Endothelial cell of umbilical vein (primary cell): ENCODE results near the gene MRTFA. TPM values are rescaled to one million over a fixed set of nuclear protein-coding genes. Genes with fewer than 3 reads are reported as not detected.

ENCODE experiments used
- BruUV-seq: library from RNA; stranded (reverse); fragments of 400-500 nt; replicated peaks from 2 replicates; lab custom pipeline; 2021; lab: Mats Ljungman, UMichigan
- CTCF ChIA-PET: fragments of 300-600, 350-600 bp; sonication (Branson Sonifier 250); formaldehyde crosslinking; loops from one replicate; lab custom pipeline; 2021; ENCODE audit warnings: antibody characterized with exemption, inconsistent platforms; lab: Charles Lee
- POLR2A ChIA-PET: fragments of 300-600, 350-600 bp; sonication (Branson Sonifier 250); formaldehyde crosslinking; loops from one replicate; lab custom pipeline; 2021; ENCODE audit warnings: antibody characterized with exemption, inconsistent platforms; lab: Charles Lee
- DNase-seq: peaks from one replicate; pipeline ENCODE4 v3.0.0-alpha.2; 2011; ENCODE audit warnings: low read depth, low spot score
- FAIRE-seq: peaks from 2 replicates; lab custom pipeline; 2011; peaks lifted over from hg19 to GRCh38; lab: Jason Lieb, UNC
- H2AFZ ChIP-seq: 2 replicates; pipeline ENCODE4 v1.6.0; 2012; ENCODE audit warnings: low read depth, low read length, control low read depth, inconsistent platforms
- H3K27ac ChIP-seq: 2 replicates; pipeline ENCODE4 v1.5.1; 2011; ENCODE audit warnings: low read depth, mild to moderate bottlenecking, control low read depth, low read length, moderate library complexity; ENCODE audit not compliant: insufficient read depth
- H3K27me3 ChIP-seq, 2 experiments: 2 replicates each; pipeline versions ENCODE4 v1.6.0 to v1.6.1; 2011; ENCODE audit warnings: low read length in 2 of 2, mixed read lengths in 1 of 2; ENCODE audit not compliant: control insufficient read depth in 2 of 2, insufficient read depth in 2 of 2
- H3K36me3 ChIP-seq, 2 experiments: 2 replicates in 1 of 2; 3 replicates in 1 of 2; pipeline ENCODE4 v1.5.1; 2011; ENCODE audit warnings: low read length in 2 of 2, mild to moderate bottlenecking in 1 of 2, moderate library complexity in 1 of 2; ENCODE audit not compliant: control insufficient read depth in 2 of 2, insufficient read depth in 2 of 2; ENCODE audit errors: extremely low read depth in 1 of 2
- H3K4me1 ChIP-seq: 3 replicates; pipeline ENCODE4 v1.5.1; 2011; ENCODE audit warnings: mild to moderate bottlenecking, low read length; ENCODE audit not compliant: control insufficient read depth, insufficient read depth; ENCODE audit errors: extremely low read depth
- H3K4me2 ChIP-seq: 2 replicates; pipeline ENCODE4 v1.6.1; 2011; ENCODE audit warnings: low read length, control low read depth, mixed read lengths; ENCODE audit not compliant: insufficient read depth
- H3K4me3 ChIP-seq, 3 experiments: fragments of 200-600 bp in 1 of 3; sonication (generic), shearing (Covaris generic) in 1 of 3; replicated peaks in 1 of 3; 2 replicates each; pipeline ENCODE4 v1.5.1; 2011 to 2016; ENCODE audit warnings: control low read depth in 3 of 3, low read length in 3 of 3, mild to moderate bottlenecking in 2 of 3, inconsistent platforms in 1 of 3, low read depth in 1 of 3, moderate library complexity in 1 of 3; ENCODE audit not compliant: insufficient read depth in 1 of 3
- H3K79me2 ChIP-seq: 2 replicates; pipeline ENCODE4 v1.6.0; 2012; ENCODE audit warnings: low read length, inconsistent platforms; ENCODE audit not compliant: control insufficient read depth, insufficient read depth
- H3K9ac ChIP-seq: replicated peaks from 2 replicates; pipeline ENCODE3; 2011; ENCODE audit warnings: low read length, control low read depth; ENCODE audit not compliant: insufficient read depth; ENCODE audit errors: extremely low read depth
- H3K9me1 ChIP-seq: replicated peaks from 3 replicates; pipeline ENCODE4 v1.6.0; 2011; ENCODE audit warnings: mild to moderate bottlenecking, low read length; ENCODE audit not compliant: control insufficient read depth, insufficient read depth; ENCODE audit errors: extremely low read depth
- H3K9me3 ChIP-seq: replicated peaks from 2 replicates; pipeline ENCODE4 v1.5.1; 2012; ENCODE audit warnings: low read length, inconsistent platforms; ENCODE audit not compliant: control insufficient read depth, insufficient read depth
- H4K20me1 ChIP-seq: replicated peaks from 2 replicates; pipeline ENCODE3; 2011; ENCODE audit warnings: mild to moderate bottlenecking, low read length; ENCODE audit not compliant: control insufficient read depth, insufficient read depth; ENCODE audit errors: extremely low read depth
- CTCF ChIP-seq, 2 donors: IDR thresholded peaks; 1 replicate in 1 of 2; 2 replicates in 1 of 2; pipeline ENCODE4 v1.5.1; 2011; ENCODE audit warnings: low read length in 2 of 2, mild to moderate bottlenecking in 2 of 2, moderate library complexity in 2 of 2, control low read depth in 1 of 2, inconsistent platforms in 1 of 2, low read depth in 1 of 2; ENCODE audit not compliant: insufficient read depth in 1 of 2; ENCODE audit errors: extremely low read depth in 1 of 2
- EZH2 ChIP-seq: IDR thresholded peaks from 2 replicates; pipeline ENCODE4 v1.6.1; 2012; ENCODE audit warnings: borderline replicate concordance, low read depth, mild to moderate bottlenecking, moderate library complexity, low read length, inconsistent platforms; ENCODE audit not compliant: severe bottlenecking
- FOS ChIP-seq: IDR thresholded peaks from 2 replicates; pipeline ENCODE4 v1.6.1; 2011; ENCODE audit warnings: mild to moderate bottlenecking, low read length, moderate library complexity, borderline replicate concordance; ENCODE audit not compliant: insufficient read depth
- GATA2 ChIP-seq: IDR thresholded peaks from 2 replicates; pipeline ENCODE4 v1.7.0; 2011; ENCODE audit warnings: low read depth, mild to moderate bottlenecking, moderate library complexity, mixed read lengths, low read length; ENCODE audit not compliant: insufficient read length, insufficient read depth
- JUN ChIP-seq: IDR thresholded peaks from 2 replicates; pipeline ENCODE4 v1.6.1; 2011; ENCODE audit warnings: borderline replicate concordance, low read depth; ENCODE audit not compliant: insufficient read length, insufficient read depth
- MAX ChIP-seq: IDR thresholded peaks from 2 replicates; pipeline ENCODE4 v1.6.1; 2011; ENCODE audit not compliant: insufficient read depth, insufficient read length
- MYC ChIP-seq: IDR thresholded peaks from one replicate; pipeline ENCODE4 v1.6.1; 2011; ENCODE audit warnings: mild to moderate bottlenecking, low read depth, low read length
- POLR2A ChIP-seq: IDR thresholded peaks from 2 replicates; pipeline ENCODE4 v1.6.1; 2012; ENCODE audit warnings: low read depth, mild to moderate bottlenecking, control low read depth, low read length
- POLR2AphosphoS5 ChIP-seq: IDR thresholded peaks from 2 replicates; pipeline ENCODE4 v1.6.1; 2012; ENCODE audit warnings: low read depth, mild to moderate bottlenecking, control low read depth, low read length, moderate library complexity; ENCODE audit not compliant: insufficient read depth
- dilution Hi-C: fragments of 300-500 bp; cut with MboI; formaldehyde crosslinking; loops from one replicate; pipeline ENCODE4 v1.15.0; 2019; ENCODE audit warnings: low sequenced_read_pairs; ENCODE audit not compliant: extremely low pct_ligation_motif_present
- intact Hi-C: fragments of 100-400 bp; cut with micrococcal nuclease; formaldehyde crosslinking; loops from one replicate; pipeline ENCODE4 v1.10.0; 2022
- polyA plus RNA-seq, 4 experiments: library from polyadenylated mRNA; depleted of rRNA in 3 of 4; stranded (reverse) in 3 of 4; unstranded in 1 of 4; fragments of >200 nt; gene quantifications; 2 replicates each; pipeline versions ENCODE4 v1.2.1 to v1.2.3, GENCODE V29; 2011 to 2012; ENCODE audit warnings: missing spikeins in 1 of 4
- total RNA-seq: library from RNA; stranded (reverse); gene quantifications from 2 replicates; pipeline ENCODE4 v1.2.3, GENCODE V29; 2021

MRTFA gene
- total and polyA plus RNA-seq, 2 donors (not counting 3 experiments of a cell fraction or from before 2014, with no cell fraction given): 13.6 to 44.1 TPM

- H3K4me2 ChIP-seq: no peak overlapping the region
- BruUV-seq: no TSS peak
- TF ChIP-seq MYC (no peak), MAX (no peak), CTCF (IDR thresholded peaks at IDR 0.05; ENCODE audit: extremely low read depth in 1 of 2, insufficient read depth in 1 of 2, low read depth in 1 of 2, low read length in 2 of 2) (no peak), POLR2A (no peak)
- H3K27ac ChIP-seq: no peak overlapping the region
- H3K27me3 ChIP-seq: no peaks in the 10 kb centered on the region
- no peak for DNase-seq
- dilution Hi-C loops: no loop called here
- H3K9me3 ChIP-seq: no peaks in the 10 kb centered on the region
- POLR2A ChIA-PET: no interaction called here
- H3K36me3 ChIP-seq: no peaks in the 10 kb centered on the region
- CTCF ChIA-PET: interaction anchor here (0.7 to 1.8 kb wide), 2 partner anchors 13 to 41 kb away, joined by 3 to 6 read pairs; no protein-coding TSS in a partner anchor
- no peaks in the 10 kb centered on the region for H3K9me1 ChIP-seq
- H3K4me1 ChIP-seq: peaks cover 7% of the 10 kb centered on the region
- H3K79me2 ChIP-seq: peaks cover 6% of the 10 kb centered on the region
- no peak for FAIRE-seq
- H3K9ac ChIP-seq: no peak overlapping the region
- H4K20me1 ChIP-seq: no peaks in the 10 kb centered on the region
- H3K4me3 ChIP-seq: no peak overlapping the region
- no peak overlapping the region for H2AFZ ChIP-seq
- intact Hi-C loops: no loop called here
Measured at GRCh38 chr22:40477683-40478337, 158.7 kb downstream of the MRTFA start.

GRCh38 chr22:40476341-40476740 is 160.2 kb downstream of the MRTFA start:
- FAIRE-seq: no peak
- no peak overlapping the region for H3K9ac ChIP-seq
- dilution Hi-C loops: no loop called here
- TF ChIP-seq MAX (no peak), FOS (no peak), EZH2 (no peak), MYC (no peak), GATA2 (no peak), CTCF (IDR thresholded peaks at IDR 0.05; ENCODE audit: extremely low read depth in 1 of 2, insufficient read depth in 1 of 2, low read depth in 1 of 2, low read length in 2 of 2) (no peak), POLR2A (no peak), POLR2AphosphoS5 (no peak), JUN (no peak)
- ChIA-PET CTCF (no interaction called here), POLR2A (no interaction called here)
- no peaks in the 10 kb centered on the region for H3K9me1 ChIP-seq
- DNase-seq: no peak
- no peak overlapping the region for H3K27ac ChIP-seq
- no peaks in the 10 kb centered on the region for H3K36me3 ChIP-seq
- H4K20me1 ChIP-seq: no peaks in the 10 kb centered on the region
- H3K9me3 ChIP-seq: no peaks in the 10 kb centered on the region
- no TSS peak for BruUV-seq
- H3K27me3 ChIP-seq: no peaks in the 10 kb centered on the region
- H3K4me2 ChIP-seq: no peak overlapping the region
- H3K4me1 ChIP-seq: peaks cover 6% of the 10 kb centered on the region
- H3K4me3 ChIP-seq: no peak overlapping the region
- H3K79me2 ChIP-seq: peaks cover 6% of the 10 kb centered on the region
- H2AFZ ChIP-seq: no peak overlapping the region
- intact Hi-C loops: no loop called here
